ENCODE results near the gene FAM43A. TPM values are rescaled to one million over a fixed set of nuclear protein-coding genes. Genes with fewer than 3 reads are reported as not detected.
A peak's percentile ranks its signal among the peaks of the same experiment; 100 is the strongest.

The FAM43A gene
- total RNA-seq, 2 experiments from 2014 or later, result 7.5 to 21.6 TPM

DNA sequence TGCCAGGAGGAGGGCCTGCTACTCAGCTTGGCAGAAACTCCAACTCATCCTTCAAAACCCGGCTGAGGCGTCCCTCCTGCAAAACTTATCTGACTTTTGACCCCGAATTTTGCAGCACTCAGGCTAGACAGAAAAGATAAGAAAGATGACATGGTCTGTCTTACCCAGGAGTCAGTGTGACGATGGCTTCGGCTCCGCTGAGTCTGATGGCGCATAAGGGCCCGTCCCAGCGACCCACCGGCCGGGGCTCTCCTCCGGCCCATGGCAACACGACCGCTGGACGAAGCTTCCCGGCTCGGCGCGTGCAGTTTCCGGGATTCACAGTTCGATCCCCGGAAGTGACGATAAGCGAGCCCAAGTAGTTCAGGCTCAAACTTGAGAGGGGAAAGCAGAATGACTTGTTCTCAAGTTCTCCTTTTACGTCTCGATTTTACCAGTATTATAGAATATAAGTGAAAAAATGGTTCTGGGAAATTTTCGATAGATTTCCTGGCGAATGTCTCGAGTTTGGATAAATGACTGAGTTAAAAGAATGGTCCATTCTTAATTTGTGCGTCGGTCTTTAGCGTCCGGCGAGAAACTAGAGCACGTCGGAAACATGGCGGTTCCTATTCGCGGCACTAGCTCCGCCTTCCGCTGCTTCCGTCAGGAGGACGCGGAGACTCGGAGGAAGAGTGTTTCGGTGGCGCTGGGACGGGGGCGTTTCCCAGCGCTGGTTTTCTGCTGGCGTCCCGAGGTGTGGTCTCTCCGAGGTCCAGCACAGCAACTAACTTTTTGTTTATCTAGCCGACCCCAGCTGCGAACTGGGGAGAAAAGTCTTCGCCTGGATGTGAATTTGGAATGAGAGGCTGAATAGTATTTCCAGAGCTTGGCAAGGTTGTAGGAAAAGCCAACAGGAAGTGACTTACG is 13.5 kb upstream of the FAM43A start, which contains the start of gene LSG1:
Gene LSG1 (minus strand): TSS at position 292 of the 909 bp plus-strand sequence. CDS start 29 bp downstream, at position 263.
- Histone ChIP-seq H3K79me2 (ENCODE audit: insufficient read depth, low read depth, low read length) (peaks cover 38% of the 10 kb centered on the region), H2AFZ (ENCODE audit: low read length) (peak within 1 kb of the TSS; percentile 74), H3K27ac (ENCODE audit: low read depth, low read length, poor library complexity, severe bottlenecking) (peak within 1 kb of the TSS; percentile 50), H3K36me3 (ENCODE audit: insufficient read depth, low read length) (peaks cover 27% of the 10 kb centered on the region), H3K4me3 (ENCODE audit: low read depth, low read length, poor library complexity, severe bottlenecking) (peak within 1 kb of the TSS; percentile 91), H3K4me2 (ENCODE audit: low read length) (peak within 1 kb of the TSS; percentile 92), H3K4me1 (ENCODE audit: insufficient read depth, low read length, poor library complexity, severe bottlenecking) (peaks cover 19% of the 10 kb centered on the region), H3K9me3 (ENCODE audit: low read length) (no peaks in the 10 kb centered on the region), H4K20me1 (ENCODE audit: insufficient read depth, low read length) (peaks cover 11% of the 10 kb centered on the region), H3K9me2 (ENCODE audit: insufficient read depth, low read length) (no peaks in the 10 kb centered on the region)
- intact Hi-C loops (cut with micrococcal nuclease; ENCODE audit: unreplicated experiment), result loop anchor here (1.0 to 5.0 kb wide), 2 partner anchors 39 to 860 kb away; partner anchors contain the start of gene TMEM44
- TF ChIP-seq, protein P1, sequence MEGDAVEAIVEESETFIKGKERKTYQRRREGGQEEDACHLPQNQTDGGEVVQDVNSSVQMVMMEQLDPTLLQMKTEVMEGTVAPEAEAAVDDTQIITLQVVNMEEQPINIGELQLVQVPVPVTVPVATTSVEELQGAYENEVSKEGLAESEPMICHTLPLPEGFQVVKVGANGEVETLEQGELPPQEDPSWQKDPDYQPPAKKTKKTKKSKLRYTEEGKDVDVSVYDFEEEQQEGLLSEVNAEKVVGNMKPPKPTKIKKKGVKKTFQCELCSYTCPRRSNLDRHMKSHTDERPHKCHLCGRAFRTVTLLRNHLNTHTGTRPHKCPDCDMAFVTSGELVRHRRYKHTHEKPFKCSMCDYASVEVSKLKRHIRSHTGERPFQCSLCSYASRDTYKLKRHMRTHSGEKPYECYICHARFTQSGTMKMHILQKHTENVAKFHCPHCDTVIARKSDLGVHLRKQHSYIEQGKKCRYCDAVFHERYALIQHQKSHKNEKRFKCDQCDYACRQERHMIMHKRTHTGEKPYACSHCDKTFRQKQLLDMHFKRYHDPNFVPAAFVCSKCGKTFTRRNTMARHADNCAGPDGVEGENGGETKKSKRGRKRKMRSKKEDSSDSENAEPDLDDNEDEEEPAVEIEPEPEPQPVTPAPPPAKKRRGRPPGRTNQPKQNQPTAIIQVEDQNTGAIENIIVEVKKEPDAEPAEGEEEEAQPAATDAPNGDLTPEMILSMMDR (conservative IDR thresholded peaks at IDR 0.05; ENCODE audit: low read length), result no peak
- no peak for TF ChIP-seq EZH2phosphoT487 (IDR thresholded peaks at IDR 0.05; ENCODE audit: borderline replicate concordance, low read depth, low read length)
- ChIA-PET CTCF (ENCODE audit: unreplicated experiment) (interaction anchor here (0.8 to 0.9 kb wide), 2 partner anchors 16 to 33 kb away, joined by 3 read pairs; no protein-coding TSS in a partner anchor), POLR2A (interaction anchor here (0.9 to 3.0 kb wide), 13 partner anchors 11 to 598 kb away, joined by 3 to 10 read pairs (median 4); no protein-coding TSS in a partner anchor)
- no TSS peak for BruUV-seq (replicated peaks)
- peak; percentile 97 for DNase-seq (ENCODE audit: low spot score)

DNA sequence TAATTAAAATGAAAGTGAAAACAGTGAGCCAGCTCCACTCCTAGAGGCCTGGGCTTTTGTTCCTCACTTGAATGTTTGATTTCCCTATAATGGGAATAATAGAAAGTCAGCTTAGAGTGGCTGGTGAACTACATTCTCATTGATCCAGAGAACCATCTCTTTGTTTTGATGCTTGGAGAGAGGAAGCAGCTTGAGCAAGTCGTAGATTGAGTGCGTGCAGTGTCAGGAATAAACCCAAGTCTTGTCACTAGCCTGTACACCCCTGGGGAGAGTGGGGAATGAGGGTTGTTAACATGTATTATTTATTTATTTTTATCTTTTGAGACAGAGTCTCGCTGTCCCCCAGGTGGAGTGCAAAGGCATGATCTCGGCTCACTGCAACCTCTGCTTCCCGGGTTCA is 12.8 kb upstream of the FAM43A start:
- Histone ChIP-seq H2AFZ (ENCODE audit: low read length) (peak overlapping the region; percentile 74), H3K4me1 (ENCODE audit: insufficient read depth, low read length, poor library complexity, severe bottlenecking) (peaks cover 19% of the 10 kb centered on the region), H3K36me3 (ENCODE audit: insufficient read depth, low read length) (peaks cover 23% of the 10 kb centered on the region), H3K4me3 (ENCODE audit: low read depth, low read length, poor library complexity, severe bottlenecking) (peak overlapping the region; percentile 91), H3K9me2 (ENCODE audit: insufficient read depth, low read length) (no peaks in the 10 kb centered on the region), H3K4me2 (ENCODE audit: low read length) (peak overlapping the region; percentile 92), H3K79me2 (ENCODE audit: insufficient read depth, low read depth, low read length) (peaks cover 38% of the 10 kb centered on the region), H3K9me3 (ENCODE audit: low read length) (no peaks in the 10 kb centered on the region), H4K20me1 (ENCODE audit: insufficient read depth, low read length) (peaks cover 11% of the 10 kb centered on the region), H3K27ac (ENCODE audit: low read depth, low read length, poor library complexity, severe bottlenecking) (peak overlapping the region; percentile 50)
- intact Hi-C loops (cut with micrococcal nuclease; ENCODE audit: unreplicated experiment), result loop anchor here (1.0 to 5.0 kb wide), 2 partner anchors 40 to 859 kb away; partner anchors contain the start of gene TMEM44
- TF ChIP-seq, protein P1 (conservative IDR thresholded peaks at IDR 0.05; ENCODE audit: low read length), result no peak
- no peak for TF ChIP-seq EZH2phosphoT487 (IDR thresholded peaks at IDR 0.05; ENCODE audit: borderline replicate concordance, low read depth, low read length)
- CTCF ChIA-PET (ENCODE audit: unreplicated experiment), result interaction anchor here (0.9 kb wide), 1 partner anchor 15 kb away, joined by 3 read pairs; no protein-coding TSS in a partner anchor
- DNase-seq (ENCODE audit: low spot score), result no peak
- TSS peak; percentile 98 for BruUV-seq (replicated peaks)
- POLR2A ChIA-PET, result interaction anchor here (0.9 to 3.0 kb wide), 8 partner anchors 10 to 594 kb away, joined by 3 to 10 read pairs (median 3); no protein-coding TSS in a partner anchor

Data from OCI-LY7 (cell line).